SH-SY5Y (cell line): ENCODE data around the gene RFK.

Source experiments
- GATA2 ChIP-seq: IDR thresholded peaks from 2 replicates; pipeline ENCODE4 v1.6.1; 2011; ENCODE audit warnings: mild to moderate bottlenecking, low read depth, low read length
- GATA3 ChIP-seq: IDR thresholded peaks from 2 replicates; pipeline ENCODE4 v1.6.1; 2011; ENCODE audit warnings: low read depth, mild to moderate bottlenecking, low read length, moderate library complexity

DNA sequence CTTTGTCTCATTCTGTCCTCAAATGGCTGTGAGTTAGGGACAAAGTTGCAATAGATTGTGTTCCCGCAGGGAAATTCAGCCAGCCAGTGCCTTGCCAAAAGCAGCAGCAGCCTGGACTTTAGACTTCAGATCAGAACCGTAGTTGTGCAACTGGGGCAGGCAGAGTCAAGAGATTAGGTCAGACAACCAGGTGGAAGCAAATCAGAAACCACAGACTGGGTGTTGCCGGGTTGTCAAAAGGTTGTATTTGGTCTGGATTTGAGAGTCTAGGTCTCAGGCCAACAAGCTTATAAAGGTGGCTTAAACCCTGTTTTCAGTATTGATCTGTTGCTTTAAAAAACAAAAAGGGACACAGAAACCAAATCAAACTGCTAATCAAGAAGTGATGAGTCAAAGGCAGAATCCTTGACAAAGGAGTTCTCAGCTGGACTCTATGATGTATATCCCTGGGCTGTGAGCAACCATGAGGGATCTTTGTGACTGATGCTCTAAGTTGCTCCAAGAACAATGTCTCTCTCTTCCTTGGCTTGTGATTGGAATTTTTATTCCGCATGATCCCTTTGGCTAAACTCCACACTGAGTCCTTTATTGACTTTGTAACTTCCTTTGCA lies 20.9 kb downstream of the RFK start:
- TF ChIP-seq GATA2: no peak
- no peak for TF ChIP-seq GATA3
